ENCODE results near the gene TRIL.

The TRIL gene

GRCh38 chr7:28958235-28958979 lies at the start of gene TRIL:
Gene TRIL (minus strand): TSS chr7:28958330. CDS start chr7:28958046, 284 bp downstream.
- peak; percentile 76 to 79 for DNase-seq

GRCh38 chr7:29007127-29007526 lies 49.0 kb upstream of the TRIL start:
- DNase-seq, result no peak

- DNase-seq, result no peak
These were observed 47.7 kb upstream of the TRIL start for GRCh38 chr7:29005829-29006228.

- DNase-seq, result no peak
These were observed 47.3 kb upstream of the TRIL start for GRCh38 chr7:29005406-29005805.

- no peak for DNase-seq
These were observed 45.6 kb upstream of the TRIL start for GRCh38 chr7:29003703-29004102.

- DNase-seq, result no peak
These were observed 42.6 kb upstream of the TRIL start for GRCh38 chr7:29000717-29001076.

GRCh38 chr7:28999895-29000716 lies 42.0 kb upstream of the TRIL start:
- DNase-seq, result no peak

GRCh38 chr7:28999427-28999826 lies 41.3 kb upstream of the TRIL start:
- no peak for DNase-seq

GRCh38 chr7:28998105-28998504 lies 40.0 kb upstream of the TRIL start:
- no peak for DNase-seq

GRCh38 chr7:28996836-28997235 lies 38.7 kb upstream of the TRIL start:
- DNase-seq, result no peak

- DNase-seq, result no peak
These were observed 35.2 kb upstream of the TRIL start for GRCh38 chr7:28993371-28993770.

- no peak for DNase-seq
These were observed 34.7 kb upstream of the TRIL start for GRCh38 chr7:28992798-28993197.

- peak; percentile 4 to 19 for DNase-seq
These were observed 32.2 kb upstream of the TRIL start for GRCh38 chr7:28990200-28990960.

- DNase-seq, result no peak
These were observed 31.3 kb upstream of the TRIL start for GRCh38 chr7:28989211-28989980.

- no peak for DNase-seq
These were observed 30.7 kb upstream of the TRIL start for GRCh38 chr7:28988810-28989209.

- DNase-seq, result no peak
These were observed 30.0 kb upstream of the TRIL start for GRCh38 chr7:28988091-28988490.

GRCh38 chr7:28986765-28987110 lies 28.6 kb upstream of the TRIL start:
- DNase-seq, result no peak

- DNase-seq, result no peak
These were observed 28.1 kb upstream of the TRIL start for GRCh38 chr7:28986028-28986764.

GRCh38 chr7:28984631-28985030 lies 26.5 kb upstream of the TRIL start:
- DNase-seq, result no peak

- DNase-seq, result no peak
These were observed 26.1 kb upstream of the TRIL start for GRCh38 chr7:28984217-28984616.

- DNase-seq, result no peak
These were observed 25.5 kb upstream of the TRIL start for GRCh38 chr7:28983396-28984190.

- DNase-seq, result no peak
These were observed 23.0 kb upstream of the TRIL start for GRCh38 chr7:28981161-28981465.
